Astrocyte of the cerebellum (primary cell): ENCODE data around the gene ZNF408.
A peak's percentile ranks its signal among the peaks of the same experiment; 100 is the strongest.
"Not testable (repeated sequence)": the region's sequence is repeated elsewhere in the genome, so short reads cannot be mapped to it uniquely, and the experiment has no call there.

ENCODE experiments used
- DNase-seq: peaks from one replicate; pipeline ENCODE4 v3.0.0-alpha.2; 2011; ENCODE audit warnings: low read depth
- H3K4me3 ChIP-seq: 2 replicates; pipeline ENCODE4 v1.5.1; 2011; ENCODE audit warnings: mild to moderate bottlenecking, low read depth, low read length, moderate library complexity
- CTCF ChIP-seq: IDR thresholded peaks from 2 replicates; pipeline ENCODE4 v1.5.1; 2012; ENCODE audit warnings: low read length, low read depth, moderate library complexity, mild to moderate bottlenecking; ENCODE audit errors: missing control alignments
- in situ Hi-C: cut with HindIII; loops from 2 replicates; pipeline ENCODE4 v1.10.0; 2017; ENCODE audit warnings: low sequenced_read_pairs

ZNF408 gene

GRCh38 chr11:46668480-46669085 is 32.2 kb upstream of the ZNF408 start:
- in situ Hi-C loops = no loop called here
- no peak for TF ChIP-seq CTCF
- H3K4me3 ChIP-seq = no peak overlapping the region
- DNase-seq = no peak

GRCh38 chr11:46669711-46670139 is 31.1 kb upstream of the ZNF408 start:
- H3K4me3 ChIP-seq = no peak overlapping the region
- TF ChIP-seq CTCF = peak; percentile 25
- in situ Hi-C loops = no loop called here
- no peak for DNase-seq

- in situ Hi-C loops, DNase-seq, H3K4me3 ChIP-seq: not testable (repeated sequence)
Measured at GRCh38 chr11:46670521-46670920, 30.3 kb upstream of the ZNF408 start.

- no peak for TF ChIP-seq CTCF
- no peak for DNase-seq
- H3K4me3 ChIP-seq = no peak overlapping the region
- in situ Hi-C loops = no loop called here
Measured at GRCh38 chr11:46671958-46672315, 28.9 kb upstream of the ZNF408 start.

- DNase-seq = no peak
- H3K4me3 ChIP-seq = no peak overlapping the region
- in situ Hi-C loops = no loop called here
- TF ChIP-seq CTCF = no peak
Measured at GRCh38 chr11:46672381-46672839, 28.4 kb upstream of the ZNF408 start.

- no peak for DNase-seq
- no peak for TF ChIP-seq CTCF
- in situ Hi-C loops = no loop called here
- no peak overlapping the region for H3K4me3 ChIP-seq
Measured at GRCh38 chr11:46673713-46674462, 26.9 kb upstream of the ZNF408 start.
